ENCODE results near the gene KLK12.

KLK12 gene

GRCh38 chr19:50979758-50980157, 55.0 kb downstream of the KLK12 start:
- no peak for DNase-seq

Measured in stimulated activated CD4-positive, alpha-beta T cell treated with anti-CD3 and anti-CD28 coated beads, Interleukin-2, amount 100 ng/mL, for 48 hours (primary cell).